Measurements from ENCODE around the gene MPEG1. TPM values are rescaled to one million over a fixed set of nuclear protein-coding genes. Genes with fewer than 3 reads are reported as not detected.

MPEG1 gene
- polyA plus RNA-seq, 2 of the 4 experiments (the other 2 are of a cell fraction), result not detected

- ATAC-seq, result no peak
- ChIA-PET POLR2A (no interaction called here), CTCF (interaction anchor here (0.9 to 3.9 kb wide), 6 partner anchors 10 to 94 kb away, joined by 3 to 31 read pairs (median 4); partner anchors contain the start of gene DTX4)
- DNase-seq (ENCODE audit: low read depth in 1 of 2, low spot score in 1 of 2), result no peak
- FAIRE-seq, result no peak
- Histone ChIP-seq H3K4me1 (0 out of 3 replicates have a peak, but pooled peaks cover 5% of the 10 kb centered on the region), H3K9me3 (no peaks in the 10 kb centered on the region), H3K27ac (no peak overlapping the region), H3K4me2 (no peak overlapping the region), H3K4me3 (no peak overlapping the region)
- TF ChIP-seq CBX8 (IDR thresholded peaks at IDR 0.05), result no peak
- TF ChIP-seq TFCP2L1 (CRISPR knock-in tag; IDR thresholded peaks at IDR 0.05), result no peak
- TF ChIP-seq HMGXB4 (CRISPR knock-in tag; IDR thresholded peaks at IDR 0.05; ENCODE audit: borderline replicate concordance), result no peak
- TF ChIP-seq MAZ (IDR thresholded peaks at IDR 0.05; ENCODE audit: borderline replicate concordance, low read depth, low read length), result no peak
- TF ChIP-seq PHF8 (IDR thresholded peaks at IDR 0.05; ENCODE audit: borderline replicate concordance, low read depth), result no peak
- TF ChIP-seq MAFK (IDR thresholded peaks at IDR 0.05; ENCODE audit: partially characterized antibody), result no peak
- no peak for TF ChIP-seq TP53 (CRISPR knock-in tag; IDR thresholded peaks at IDR 0.05)
- 64% methylated on average over 4 of the region's 4 CpGs for WGBS (ENCODE audit: missing lambda C conversion rate)
These were observed 20.2 kb downstream of the MPEG1 start for GRCh38 chr11:59192446-59193020.

- FAIRE-seq, result no peak
- Histone ChIP-seq H3K27ac (no peak overlapping the region), H3K9me3 (no peaks in the 10 kb centered on the region), H3K4me2 (no peak overlapping the region), H3K4me3 (no peak overlapping the region), H3K4me1 (0 out of 3 replicates have a peak, but pooled peaks cover 5% of the 10 kb centered on the region)
- ChIA-PET CTCF (interaction anchor here (0.8 to 3.9 kb wide), 6 partner anchors 10 to 95 kb away, joined by 3 to 31 read pairs (median 4); partner anchors contain the start of gene DTX4), POLR2A (no interaction called here)
- WGBS (ENCODE audit: missing lambda C conversion rate), result 63% methylated on average over 8 of the region's 8 CpGs
- no peak for DNase-seq (ENCODE audit: low read depth in 1 of 2, low spot score in 1 of 2)
- TF ChIP-seq ELK1 (IDR thresholded peaks at IDR 0.05; ENCODE audit: low read depth, low read length) (no peak), ZC3H11A (IDR thresholded peaks at IDR 0.05) (no peak), CHD2 (IDR thresholded peaks at IDR 0.05; ENCODE audit: low read length, partially characterized antibody) (no peak)
- ATAC-seq, result no peak
These were observed 20.8 kb downstream of the MPEG1 start for GRCh38 chr11:59191890-59192289.

- no peak overlapping the region for H3K4me2 ChIP-seq
- TF ChIP-seq HMGXB4 (CRISPR knock-in tag; IDR thresholded peaks at IDR 0.05; ENCODE audit: borderline replicate concordance), result no peak
- 0 out of 3 replicates have a peak, but pooled peaks cover 5% of the 10 kb centered on the region for H3K4me1 ChIP-seq
- H3K4me3 ChIP-seq, result no peak overlapping the region
- H3K9me3 ChIP-seq, result no peaks in the 10 kb centered on the region
- 89% methylated on average over 4 of the region's 4 CpGs for WGBS (ENCODE audit: missing lambda C conversion rate)
- DNase-seq (ENCODE audit: low read depth in 1 of 2, low spot score in 1 of 2), result no peak
- no peak for ATAC-seq
- no peak for FAIRE-seq
- no peak overlapping the region for H3K27ac ChIP-seq
- ChIA-PET CTCF (interaction anchor here (0.8 to 3.5 kb wide), 2 partner anchors 11 to 15 kb away, joined by 3 to 15 read pairs; no protein-coding TSS in a partner anchor), POLR2A (no interaction called here)
These were observed 21.6 kb downstream of the MPEG1 start for GRCh38 chr11:59191095-59191494.

GRCh38 chr11:59189986-59190385, 22.7 kb downstream of the MPEG1 start:
- no peak for FAIRE-seq
- Histone ChIP-seq H3K27ac (no peak overlapping the region), H3K4me3 (no peak overlapping the region), H3K4me1 (0 out of 3 replicates have a peak, but pooled peaks cover 5% of the 10 kb centered on the region), H3K9me3 (no peaks in the 10 kb centered on the region), H3K4me2 (no peak overlapping the region)
- POLR2A ChIA-PET, result no interaction called here
- CTCF ChIA-PET, result interaction anchor here (5.5 kb wide), 1 partner anchor 19 kb away, joined by 40 read pairs; the partner anchor contains the start of gene DTX4
- no peak for DNase-seq (ENCODE audit: low read depth in 1 of 2, low spot score in 1 of 2)
- WGBS (ENCODE audit: missing lambda C conversion rate), result 68% methylated on average over 4 of the region's 4 CpGs
- ATAC-seq, result no peak
- TF ChIP-seq FOXS1 (CRISPR knock-in tag; IDR thresholded peaks at IDR 0.05) (no peak), HES2 (IDR thresholded peaks at IDR 0.05) (no peak), FOSB (CRISPR knock-in tag; IDR thresholded peaks at IDR 0.05) (no peak), ESRRA (IDR thresholded peaks at IDR 0.05; ENCODE audit: borderline replicate concordance, low read length) (no peak), RARB (CRISPR knock-in tag; IDR thresholded peaks at IDR 0.05) (no peak), NR3C1 (IDR thresholded peaks at IDR 0.05) (no peak), GATA3 (IDR thresholded peaks at IDR 0.05; ENCODE audit: borderline replicate concordance) (no peak), POLR2A (IDR thresholded peaks at IDR 0.05; ENCODE audit: low read length) (no peak), HEYL (CRISPR knock-in tag; IDR thresholded peaks at IDR 0.05) (no peak), MYC (IDR thresholded peaks at IDR 0.05; ENCODE audit: borderline replicate concordance, low read length) (no peak)
- TF ChIP-seq, protein P1, sequence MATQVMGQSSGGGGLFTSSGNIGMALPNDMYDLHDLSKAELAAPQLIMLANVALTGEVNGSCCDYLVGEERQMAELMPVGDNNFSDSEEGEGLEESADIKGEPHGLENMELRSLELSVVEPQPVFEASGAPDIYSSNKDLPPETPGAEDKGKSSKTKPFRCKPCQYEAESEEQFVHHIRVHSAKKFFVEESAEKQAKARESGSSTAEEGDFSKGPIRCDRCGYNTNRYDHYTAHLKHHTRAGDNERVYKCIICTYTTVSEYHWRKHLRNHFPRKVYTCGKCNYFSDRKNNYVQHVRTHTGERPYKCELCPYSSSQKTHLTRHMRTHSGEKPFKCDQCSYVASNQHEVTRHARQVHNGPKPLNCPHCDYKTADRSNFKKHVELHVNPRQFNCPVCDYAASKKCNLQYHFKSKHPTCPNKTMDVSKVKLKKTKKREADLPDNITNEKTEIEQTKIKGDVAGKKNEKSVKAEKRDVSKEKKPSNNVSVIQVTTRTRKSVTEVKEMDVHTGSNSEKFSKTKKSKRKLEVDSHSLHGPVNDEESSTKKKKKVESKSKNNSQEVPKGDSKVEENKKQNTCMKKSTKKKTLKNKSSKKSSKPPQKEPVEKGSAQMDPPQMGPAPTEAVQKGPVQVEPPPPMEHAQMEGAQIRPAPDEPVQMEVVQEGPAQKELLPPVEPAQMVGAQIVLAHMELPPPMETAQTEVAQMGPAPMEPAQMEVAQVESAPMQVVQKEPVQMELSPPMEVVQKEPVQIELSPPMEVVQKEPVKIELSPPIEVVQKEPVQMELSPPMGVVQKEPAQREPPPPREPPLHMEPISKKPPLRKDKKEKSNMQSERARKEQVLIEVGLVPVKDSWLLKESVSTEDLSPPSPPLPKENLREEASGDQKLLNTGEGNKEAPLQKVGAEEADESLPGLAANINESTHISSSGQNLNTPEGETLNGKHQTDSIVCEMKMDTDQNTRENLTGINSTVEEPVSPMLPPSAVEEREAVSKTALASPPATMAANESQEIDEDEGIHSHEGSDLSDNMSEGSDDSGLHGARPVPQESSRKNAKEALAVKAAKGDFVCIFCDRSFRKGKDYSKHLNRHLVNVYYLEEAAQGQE (IDR thresholded peaks at IDR 0.05), result no peak
